Activated B cell treated with CpG ODN at 0.5 μM for 24 hours (primary cell): ENCODE results near the gene KDM8. TPM values are rescaled to one million over a fixed set of nuclear protein-coding genes. Genes with fewer than 3 reads are reported as not detected.

Experiments used
- ATAC-seq: fragments of 200-7000 bp; cut with Tn5 transposase; one replicate; pipeline ENCODE4 v1.10.0; 2021; ENCODE audit warnings: low read depth, mild to moderate bottlenecking, moderate library complexity
- CTCF ChIA-PET: fragments of 350-600 bp; sonication (Branson Sonifier 250); formaldehyde crosslinking; loops from one replicate; lab custom pipeline; 2021; ENCODE audit warnings: antibody characterized with exemption; lab: Charles Lee
- POLR2A ChIA-PET: fragments of 350-600 bp; sonication (Branson Sonifier 250); formaldehyde crosslinking; loops from one replicate; lab custom pipeline; 2021; ENCODE audit warnings: antibody characterized with exemption; lab: Charles Lee
- DNase-seq: peaks from one replicate; pipeline ENCODE4 v3.0.0; 2022
- H3K27ac Mint-ChIP-seq: one replicate; pipeline ENCODE4 v1.8.0; 2020; ENCODE audit warnings: mixed read lengths
- H3K27me3 Mint-ChIP-seq: one replicate; pipeline ENCODE4 v1.8.0; 2021; ENCODE audit warnings: mixed read lengths
- H3K36me3 Mint-ChIP-seq: one replicate; pipeline ENCODE4 v1.8.0; 2021; ENCODE audit warnings: low read depth, mixed read lengths
- H3K4me1 Mint-ChIP-seq: one replicate; pipeline ENCODE4 v1.8.0; 2021; ENCODE audit warnings: mixed read lengths
- H3K4me3 Mint-ChIP-seq: one replicate; pipeline ENCODE4 v1.8.0; 2020; ENCODE audit warnings: mild to moderate bottlenecking, mixed read lengths
- H3K9me3 Mint-ChIP-seq: one replicate; pipeline ENCODE4 v1.8.0; 2020; ENCODE audit warnings: mixed read lengths
- intact Hi-C: fragments of 100-400 bp; cut with micrococcal nuclease; formaldehyde crosslinking; loops from one replicate; pipeline ENCODE4 v1.15.1; 2024
- total RNA-seq: library from RNA; stranded (reverse); gene quantifications from 2 replicates; pipeline ENCODE4 v1.2.3, GENCODE V29; 2022
- TF ChIP-seq, protein P1 (sequence below): fragments of 200-600 bp; IDR thresholded peaks from one replicate; pipeline ENCODE4 v1.8.0; 2022; ENCODE audit warnings: antibody characterized with exemption, mild to moderate bottlenecking

The KDM8 gene
- total RNA-seq, 1 donor from 2014 or later, result 17.9 TPM

DNA sequence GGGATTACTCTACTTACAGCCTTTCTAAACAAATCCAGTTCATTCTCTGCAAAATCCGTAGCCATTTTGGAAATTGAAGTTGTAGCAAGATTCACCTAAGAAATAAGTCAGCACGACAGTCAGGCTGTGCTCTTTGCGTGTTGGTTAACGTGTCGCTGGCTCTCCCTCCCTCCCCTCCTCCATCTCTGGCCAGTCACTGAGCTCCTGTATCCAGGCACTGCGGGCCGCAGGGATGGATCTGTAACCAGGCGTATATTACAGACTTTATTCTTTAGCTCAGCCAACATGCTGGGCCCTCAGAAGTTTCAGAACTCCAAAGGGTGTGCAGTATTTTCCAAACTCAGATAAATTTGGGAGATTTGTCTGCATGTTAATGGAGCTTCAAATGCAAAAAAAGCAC lies 30.8 kb downstream of the KDM8 start:
- intact Hi-C loops, result loop anchor here (1.0 kb wide), 1 partner anchor 79 kb away; no protein-coding TSS in a partner anchor
- ATAC-seq, result no peak
- H3K4me3 Mint-ChIP-seq, result no peak overlapping the region
- no peaks in the 10 kb centered on the region for H3K9me3 Mint-ChIP-seq
- TF ChIP-seq, protein P1, sequence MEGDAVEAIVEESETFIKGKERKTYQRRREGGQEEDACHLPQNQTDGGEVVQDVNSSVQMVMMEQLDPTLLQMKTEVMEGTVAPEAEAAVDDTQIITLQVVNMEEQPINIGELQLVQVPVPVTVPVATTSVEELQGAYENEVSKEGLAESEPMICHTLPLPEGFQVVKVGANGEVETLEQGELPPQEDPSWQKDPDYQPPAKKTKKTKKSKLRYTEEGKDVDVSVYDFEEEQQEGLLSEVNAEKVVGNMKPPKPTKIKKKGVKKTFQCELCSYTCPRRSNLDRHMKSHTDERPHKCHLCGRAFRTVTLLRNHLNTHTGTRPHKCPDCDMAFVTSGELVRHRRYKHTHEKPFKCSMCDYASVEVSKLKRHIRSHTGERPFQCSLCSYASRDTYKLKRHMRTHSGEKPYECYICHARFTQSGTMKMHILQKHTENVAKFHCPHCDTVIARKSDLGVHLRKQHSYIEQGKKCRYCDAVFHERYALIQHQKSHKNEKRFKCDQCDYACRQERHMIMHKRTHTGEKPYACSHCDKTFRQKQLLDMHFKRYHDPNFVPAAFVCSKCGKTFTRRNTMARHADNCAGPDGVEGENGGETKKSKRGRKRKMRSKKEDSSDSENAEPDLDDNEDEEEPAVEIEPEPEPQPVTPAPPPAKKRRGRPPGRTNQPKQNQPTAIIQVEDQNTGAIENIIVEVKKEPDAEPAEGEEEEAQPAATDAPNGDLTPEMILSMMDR, result no peak
- POLR2A ChIA-PET, result interaction anchor here (0.7 to 11.1 kb wide), 22 partner anchors 19 to 221 kb away, joined by 3 to 96 read pairs (median 6); partner anchors contain the start of gene NSMCE1
- peaks cover 29% of the 10 kb centered on the region for H3K36me3 Mint-ChIP-seq
- H3K27ac Mint-ChIP-seq, result peak overlapping the region; percentile 65
- CTCF ChIA-PET, result interaction anchor here (0.8 to 5.7 kb wide), 32 partner anchors 8 to 226 kb away, joined by 3 to 98 read pairs (median 4); partner anchors contain the start of gene KDM8
- H3K27me3 Mint-ChIP-seq, result no peaks in the 10 kb centered on the region
- DNase-seq, result no peak
- peaks cover 99% of the 10 kb centered on the region for H3K4me1 Mint-ChIP-seq

GRCh38 chr16:27234603-27235002 lies 31.3 kb downstream of the KDM8 start:
- H3K27ac Mint-ChIP-seq, result peak overlapping the region; percentile 88
- no peaks in the 10 kb centered on the region for H3K27me3 Mint-ChIP-seq
- ChIA-PET POLR2A (interaction anchor here (0.7 to 11.1 kb wide), 29 partner anchors 9 to 221 kb away, joined by 3 to 96 read pairs (median 5); partner anchors contain the start of genes IL21R, KDM8 and NSMCE1), CTCF (interaction anchor here (0.8 to 5.7 kb wide), 40 partner anchors 9 to 226 kb away, joined by 3 to 98 read pairs (median 4); partner anchors contain the start of gene KDM8)
- no peak for ATAC-seq
- H3K4me3 Mint-ChIP-seq, result no peak overlapping the region
- intact Hi-C loops, result loop anchor here (1.0 kb wide), 5 partner anchors 55 to 223 kb away; no protein-coding TSS in a partner anchor
- H3K9me3 Mint-ChIP-seq, result no peaks in the 10 kb centered on the region
- H3K4me1 Mint-ChIP-seq, result peaks cover 96% of the 10 kb centered on the region
- H3K36me3 Mint-ChIP-seq, result peaks cover 28% of the 10 kb centered on the region
- TF ChIP-seq, protein P1, result no peak
- DNase-seq, result no peak

DNA sequence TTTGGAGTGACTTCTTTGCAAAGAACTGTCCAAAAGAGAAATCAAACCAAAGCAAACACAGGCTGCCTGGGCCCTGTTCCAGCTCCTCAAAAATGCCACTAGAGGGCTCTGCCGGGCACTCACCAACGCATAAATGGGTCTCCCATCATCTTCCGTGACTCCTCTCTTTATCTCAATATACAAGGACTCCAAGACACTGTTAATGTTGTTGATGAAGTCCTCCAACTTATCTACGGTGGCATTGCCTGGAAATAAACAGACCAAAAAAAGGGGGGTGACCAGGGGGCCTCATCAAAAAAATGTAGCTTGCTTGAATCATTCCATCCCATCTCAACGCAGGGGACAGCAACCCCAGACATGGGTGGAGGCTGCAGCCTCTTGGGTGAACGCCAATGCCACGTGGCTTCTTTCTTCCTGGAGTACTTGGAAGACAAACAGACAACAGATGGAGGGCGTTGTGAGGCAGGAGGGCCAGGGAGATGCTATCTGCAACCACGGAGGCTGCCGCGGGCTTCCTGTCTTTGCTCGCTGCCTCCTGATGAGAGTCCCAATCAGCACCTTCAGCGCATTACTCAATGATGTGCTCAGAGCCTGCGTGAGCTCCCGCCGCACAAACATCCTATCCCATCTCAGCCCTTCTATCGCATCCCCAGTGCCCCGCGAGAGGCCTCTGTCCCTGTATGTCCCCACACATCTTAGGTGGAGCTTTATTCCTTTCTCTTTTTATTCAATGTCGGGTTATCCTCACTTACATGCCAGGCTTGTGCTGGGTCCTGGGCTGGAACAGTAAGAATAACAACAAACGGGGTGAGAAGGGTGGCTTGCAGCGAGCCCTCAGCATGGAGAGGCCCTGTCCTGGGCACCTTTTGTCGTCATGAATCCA lies 32.0 kb downstream of the KDM8 start:
- Mint-ChIP-seq H3K27ac (peak overlapping the region; percentile 88), H3K4me1 (peaks cover 92% of the 10 kb centered on the region), H3K4me3 (peak overlapping the region; percentile 73), H3K36me3 (peaks cover 33% of the 10 kb centered on the region), H3K9me3 (no peaks in the 10 kb centered on the region), H3K27me3 (no peaks in the 10 kb centered on the region)
- ChIA-PET CTCF (interaction anchor here (0.8 to 5.7 kb wide), 40 partner anchors 8 to 225 kb away, joined by 3 to 98 read pairs (median 4); partner anchors contain the start of gene KDM8), POLR2A (interaction anchor here (0.6 to 11.1 kb wide), 29 partner anchors 9 to 220 kb away, joined by 3 to 96 read pairs (median 5); partner anchors contain the start of genes IL21R, KDM8 and NSMCE1)
- no peak for DNase-seq
- peak; percentile 10 for ATAC-seq
- intact Hi-C loops, result loop anchor here (1.0 kb wide), 4 partner anchors 56 to 222 kb away; no protein-coding TSS in a partner anchor
- TF ChIP-seq, protein P1, result peak; percentile 44

- ATAC-seq, result no peak
- peak overlapping the region; percentile 88 for H3K27ac Mint-ChIP-seq
- TF ChIP-seq, protein P1, result no peak
- POLR2A ChIA-PET, result interaction anchor here (1.1 to 11.1 kb wide), 13 partner anchors 17 to 216 kb away, joined by 3 to 96 read pairs (median 13); partner anchors contain the start of genes IL21R, KDM8 and NSMCE1
- H3K9me3 Mint-ChIP-seq, result no peaks in the 10 kb centered on the region
- CTCF ChIA-PET, result interaction anchor here (0.6 to 5.7 kb wide), 15 partner anchors 10 to 168 kb away, joined by 3 to 98 read pairs (median 8); no protein-coding TSS in a partner anchor
- intact Hi-C loops, result loop anchor here (1.0 kb wide), 4 partner anchors 57 to 221 kb away; no protein-coding TSS in a partner anchor
- peaks cover 86% of the 10 kb centered on the region for H3K4me1 Mint-ChIP-seq
- no peak for DNase-seq
- no peaks in the 10 kb centered on the region for H3K27me3 Mint-ChIP-seq
- peaks cover 28% of the 10 kb centered on the region for H3K36me3 Mint-ChIP-seq
- no peak overlapping the region for H3K4me3 Mint-ChIP-seq
These were observed 32.6 kb downstream of the KDM8 start for GRCh38 chr16:27235938-27236245.
